Fibroblast of lung (primary cell): ENCODE measurements around the gene RGS10.

Experiments
- CTCF ChIP-seq, 2 donors: IDR thresholded peaks in 1 of 2; conservative IDR thresholded peaks in 1 of 2; 1 replicate in 1 of 2; 2 replicates in 1 of 2; pipeline ENCODE4 v1.5.1; 2011 to 2012; ENCODE audit warnings: low read length in 2 of 2, control low read depth in 1 of 2, inconsistent platforms in 1 of 2, low read depth in 1 of 2, mild to moderate bottlenecking in 1 of 2
- EZH2 ChIP-seq: IDR thresholded peaks from 2 replicates; pipeline ENCODE4 v1.5.1; 2012; ENCODE audit warnings: low read length, control low read depth, mild to moderate bottlenecking; ENCODE audit errors: missing control alignments

- TF ChIP-seq CTCF (conservative IDR thresholded peaks at IDR 0.05 in 1 of 2, IDR thresholded peaks at IDR 0.05 in 1 of 2; ENCODE audit: low read depth in 1 of 2, low read length in 2 of 2) (no peak), EZH2 (no peak)
Measured at GRCh38 chr10:119469846-119470245, 72.7 kb downstream of the RGS10 start.
